ENCODE data around the gene FAM222A. TPM values are rescaled to one million over a fixed set of nuclear protein-coding genes. Genes with fewer than 3 reads are reported as not detected.
A peak's percentile ranks its signal among the peaks of the same experiment; 100 is the strongest.

FAM222A gene
- total and polyA plus RNA-seq, 2 of the 8 experiments (the other 6 are each of a cell fraction or from before 2014, with no cell fraction given), result 0.94 to 1.1 TPM

GRCh38 chr12:109722022-109722720 lies 8.5 kb downstream of the FAM222A start:
- ChIA-PET CTCF (ENCODE audit: partially characterized antibody) (interaction anchor here (0.8 to 3.6 kb wide), 11 partner anchors 8 to 201 kb away, joined by 4 to 12 read pairs (median 5); no protein-coding TSS in a partner anchor), POLR2A (ENCODE audit: partially characterized antibody) (no interaction called here)
- Histone ChIP-seq H3K23ac (ENCODE audit: insufficient read length) (no peak overlapping the region), H3K4ac (replicated peaks; ENCODE audit: insufficient read length, low read depth, low read length) (no peak overlapping the region), H2BK15ac (ENCODE audit: low read length) (no peak overlapping the region), H4K5ac (ENCODE audit: insufficient read length, low read depth, low read length) (no peak overlapping the region), H3K27me3 (replicated peaks in 1 of 4; ENCODE audit: control insufficient read depth in 3 of 4, extremely low read depth in 1 of 4, insufficient read depth in 3 of 4, low read length in 3 of 4) (peaks cover 0 to 19% (median 13%) of the 10 kb centered on the region in 4 experiments; a peak in 6 of 7 replicates), H3K56ac (replicated peaks; ENCODE audit: insufficient read length, low read depth, low read length) (no peak overlapping the region), H2AK5ac (ENCODE audit: low read depth, low read length) (no peak overlapping the region), H3K9ac (replicated peaks in 1 of 4; ENCODE audit: extremely low read depth in 1 of 4, low read depth in 3 of 4, low read length in 3 of 4) (no peak overlapping the region), H3K23me2 (ENCODE audit: low read depth, low read length) (0 out of 2 replicates have a peak, but pooled peaks cover 2% of the 10 kb centered on the region), H2BK12ac (ENCODE audit: low read depth, low read length) (0 out of 2 replicates have a peak overlapping the region, but pooled peaks have one; percentile 9), H3K79me2 (ENCODE audit: control insufficient read depth in 1 of 2, insufficient read depth in 2 of 2, low read length in 2 of 2) (no peaks in the 10 kb centered on the region), H3K14ac (ENCODE audit: insufficient read length) (no peak overlapping the region), H3K9me3 (ENCODE audit: insufficient read depth in 2 of 2, low read depth in 1 of 2, low read length in 1 of 2) (no peaks in the 10 kb centered on the region), H3K4me3 (ENCODE audit: extremely low read depth in 1 of 4, insufficient read depth in 2 of 4, low read depth in 3 of 4, low read length in 4 of 4) (no peak overlapping the region), H4K20me1 (replicated peaks in 1 of 2; ENCODE audit: control insufficient read depth in 1 of 2, insufficient read depth in 2 of 2, low read length in 2 of 2) (peaks cover 2 to 7% of the 10 kb centered on the region in 2 experiments), H4K91ac (replicated peaks; ENCODE audit: insufficient read length, low read length) (no peak overlapping the region), H3K4me2 (ENCODE audit: insufficient read depth in 1 of 2, low read depth in 2 of 2, low read length in 2 of 2) (no peak overlapping the region), H3K18ac (ENCODE audit: extremely low read depth, low read length) (no peak overlapping the region), H3K4me1 (replicated peaks in 1 of 4; ENCODE audit: control insufficient read depth in 3 of 4, insufficient read depth in 4 of 4, low read length in 3 of 4) (peaks cover 0 to 28% (median 12%) of the 10 kb centered on the region in 4 experiments; a peak in 6 of 7 replicates), H3K79me1 (ENCODE audit: low read depth, low read length) (no peaks in the 10 kb centered on the region), H4K8ac (ENCODE audit: extremely low read depth, insufficient read depth, low read length) (no peak overlapping the region), H3K36me3 (ENCODE audit: control insufficient read depth in 2 of 4, insufficient read depth in 4 of 4, low read length in 3 of 4) (no peaks in the 10 kb centered on the region), H2BK20ac (ENCODE audit: low read length) (no peak overlapping the region), H3K27ac (ENCODE audit: low read depth, low read length) (no peak overlapping the region), H2BK120ac (replicated peaks; ENCODE audit: low read depth, low read length) (no peak overlapping the region), H2BK5ac (ENCODE audit: low read depth, low read length) (no peak overlapping the region), H2AFZ (ENCODE audit: low read length) (no peak overlapping the region)
- WGBS, 2 experiments (ENCODE audit: extremely low coverage in 1 of 2, insufficient coverage in 1 of 2, insufficient read length in 1 of 2, insufficient replicate concordance in 2 of 2, low coverage in 1 of 2, low lambda C conversion rate in 2 of 2, missing lambda C conversion rate in 1 of 2), result 91% methylated on average over 6 of the region's 6 CpGs; no CpG with 5 or more reads in 1 of the 2 experiments
- TF ChIP-seq YY1 (IDR thresholded peaks at IDR 0.05; ENCODE audit: low read depth, low read length), result no peak
- no peak for TF ChIP-seq RAD21 (IDR thresholded peaks at IDR 0.05 in 1 of 2, conservative IDR thresholded peaks at IDR 0.05 in 1 of 2; ENCODE audit: low read depth in 2 of 2, low read length in 2 of 2)
- TF ChIP-seq KDM5A (IDR thresholded peaks at IDR 0.05; ENCODE audit: low read length), result no peak
- no peak for DNase-seq (ENCODE audit: low read depth in 1 of 2, low spot score in 2 of 2)
- no peak for FAIRE-seq
